Measurements from ENCODE around the gene BMPR1A. TPM values are rescaled to one million over a fixed set of nuclear protein-coding genes. Genes with fewer than 3 reads are reported as not detected.
A peak's percentile ranks its signal among the peaks of the same experiment; 100 is the strongest.

Gene BMPR1A
- total and polyA plus RNA-seq, 4 donors, result 38.1 to 84.0 (median 63.4) TPM

DNA sequence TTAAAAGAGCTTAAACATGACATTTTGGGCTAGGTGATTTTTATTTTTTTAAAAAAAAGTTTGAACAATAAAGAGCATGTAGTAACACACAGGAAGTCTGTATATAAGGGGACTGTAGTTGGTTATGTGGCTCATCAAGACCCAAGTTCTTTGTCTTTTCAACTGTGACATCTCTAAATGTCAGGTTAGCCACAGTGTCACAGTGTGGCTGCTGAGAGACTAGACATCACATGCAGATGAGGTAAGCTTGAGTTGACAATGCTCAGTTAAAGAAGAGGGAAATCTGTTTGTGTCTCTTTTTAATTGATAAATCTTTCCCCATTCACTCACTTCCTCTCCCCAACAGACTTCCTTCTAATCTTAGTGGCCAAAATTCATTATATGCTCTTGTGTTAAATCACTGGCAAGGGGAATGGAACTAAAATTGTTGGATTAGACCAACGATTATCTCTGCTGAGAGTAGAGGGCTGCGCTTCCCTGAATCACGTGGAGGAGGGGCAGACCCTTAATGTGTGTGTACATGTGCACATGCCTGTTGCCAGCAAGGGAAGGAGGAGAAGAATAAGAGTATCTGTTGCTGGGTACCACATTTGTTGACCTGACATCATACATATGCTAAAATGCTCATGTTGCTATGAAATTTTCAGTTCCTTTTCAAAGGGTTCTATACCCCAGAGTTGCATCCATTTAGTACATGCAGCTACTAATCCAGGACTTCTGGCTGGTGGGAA lies 122.7 kb downstream of the BMPR1A start:
- H3K9me3 ChIP-seq (ENCODE audit: control insufficient read depth, insufficient read depth, low read length), result no peaks in the 10 kb centered on the region
- no peak for DNase-seq (ENCODE audit: low read depth in 4 of 6, low spot score in 6 of 6)
- no peak overlapping the region for H3K4me3 ChIP-seq (ENCODE audit: low read depth, low read length)
- WGBS (ENCODE audit: insufficient coverage), result 68% methylated on average over 3 of the region's 3 CpGs
- no peaks in the 10 kb centered on the region for H3K4me1 ChIP-seq (ENCODE audit: control insufficient read depth, insufficient read depth, low read length)
- H3K36me3 ChIP-seq (ENCODE audit: control insufficient read depth, insufficient read depth, low read length), result peaks cover 10% of the 10 kb centered on the region
- H3K27me3 ChIP-seq (ENCODE audit: control insufficient read depth, insufficient read depth, low read length), result no peaks in the 10 kb centered on the region
- H3K27ac ChIP-seq (ENCODE audit: low read depth, low read length), result no peak overlapping the region

DNA sequence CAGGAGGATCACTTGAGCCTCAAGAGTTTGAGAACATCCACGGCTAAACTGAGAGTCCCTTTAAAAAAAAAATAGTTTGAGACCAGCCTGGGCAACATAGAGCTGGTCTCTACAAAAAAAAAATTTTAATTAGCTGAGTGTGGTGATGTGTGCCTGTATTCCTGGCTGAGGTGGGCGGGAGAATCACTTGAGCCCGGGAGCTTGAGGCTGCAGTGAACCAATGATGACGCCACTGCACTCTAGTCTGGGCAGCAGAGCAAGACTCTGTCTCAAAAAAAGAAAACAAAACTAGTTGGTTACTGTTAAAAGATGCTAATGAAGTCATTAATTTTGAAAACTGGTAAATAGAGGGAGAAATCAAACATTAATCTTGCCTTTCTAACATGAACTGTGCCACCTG lies 124.6 kb downstream of the BMPR1A start:
- H3K4me3 ChIP-seq (ENCODE audit: low read depth, low read length), result no peak overlapping the region
- no peak overlapping the region for H3K27ac ChIP-seq (ENCODE audit: low read depth, low read length)
- no peaks in the 10 kb centered on the region for H3K27me3 ChIP-seq (ENCODE audit: control insufficient read depth, insufficient read depth, low read length)
- WGBS (ENCODE audit: insufficient coverage), result 87% methylated on average over 4 of the region's 4 CpGs
- no peak for DNase-seq (ENCODE audit: low read depth in 4 of 6, low spot score in 6 of 6)
- no peaks in the 10 kb centered on the region for H3K4me1 ChIP-seq (ENCODE audit: control insufficient read depth, insufficient read depth, low read length)
- peaks cover 12% of the 10 kb centered on the region for H3K36me3 ChIP-seq (ENCODE audit: control insufficient read depth, insufficient read depth, low read length)
- no peaks in the 10 kb centered on the region for H3K9me3 ChIP-seq (ENCODE audit: control insufficient read depth, insufficient read depth, low read length)

DNA sequence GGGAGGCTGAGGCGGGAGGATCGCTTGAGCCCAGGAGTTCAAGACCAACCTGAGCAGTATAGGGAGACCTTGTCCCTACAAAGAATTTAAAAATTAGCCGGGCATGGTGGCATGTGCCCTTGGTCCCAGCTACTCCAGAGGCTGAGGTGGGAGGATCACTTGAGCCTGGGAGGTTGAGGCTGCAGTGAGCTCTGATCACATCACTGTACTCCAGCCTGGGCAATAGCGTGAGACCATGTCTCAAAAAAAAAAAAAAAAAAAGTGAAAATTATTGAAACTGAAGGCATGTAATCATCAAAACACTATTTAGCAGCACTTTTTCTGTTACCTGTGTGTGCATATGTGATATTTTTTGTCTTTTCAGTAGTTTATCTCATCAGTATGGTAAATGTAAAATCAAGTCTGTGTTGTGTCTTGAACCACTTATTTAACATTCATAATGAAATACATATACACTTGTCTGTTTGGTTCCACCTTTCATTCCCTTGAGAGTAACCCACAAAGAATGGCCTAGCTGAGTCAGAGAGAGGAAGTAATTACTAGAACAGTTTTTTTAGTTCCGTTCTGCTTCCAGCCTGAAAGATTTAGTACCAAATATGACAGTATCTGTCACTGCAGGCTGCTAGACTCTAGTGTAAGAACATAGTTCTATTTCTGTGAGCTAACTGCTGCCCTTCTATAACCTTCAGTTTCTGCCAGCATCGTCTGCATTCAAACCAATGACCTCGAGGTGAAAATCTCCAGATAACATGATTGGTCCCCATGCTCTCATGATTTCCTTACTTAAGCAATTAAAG lies 132.4 kb downstream of the BMPR1A start:
- Histone ChIP-seq H3K27me3 (ENCODE audit: control insufficient read depth, insufficient read depth, low read length) (no peaks in the 10 kb centered on the region), H3K36me3 (ENCODE audit: control insufficient read depth, insufficient read depth, low read length) (peaks cover 15% of the 10 kb centered on the region), H3K4me3 (ENCODE audit: low read depth, low read length) (no peak overlapping the region), H3K9me3 (ENCODE audit: control insufficient read depth, insufficient read depth, low read length) (no peaks in the 10 kb centered on the region), H3K27ac (ENCODE audit: low read depth, low read length) (no peak overlapping the region), H3K4me1 (ENCODE audit: control insufficient read depth, insufficient read depth, low read length) (no peaks in the 10 kb centered on the region)
- 92% methylated on average over 5 of the region's 7 CpGs for WGBS (ENCODE audit: insufficient coverage)
- DNase-seq (ENCODE audit: low read depth in 4 of 6, low spot score in 6 of 6), result no peak

DNA sequence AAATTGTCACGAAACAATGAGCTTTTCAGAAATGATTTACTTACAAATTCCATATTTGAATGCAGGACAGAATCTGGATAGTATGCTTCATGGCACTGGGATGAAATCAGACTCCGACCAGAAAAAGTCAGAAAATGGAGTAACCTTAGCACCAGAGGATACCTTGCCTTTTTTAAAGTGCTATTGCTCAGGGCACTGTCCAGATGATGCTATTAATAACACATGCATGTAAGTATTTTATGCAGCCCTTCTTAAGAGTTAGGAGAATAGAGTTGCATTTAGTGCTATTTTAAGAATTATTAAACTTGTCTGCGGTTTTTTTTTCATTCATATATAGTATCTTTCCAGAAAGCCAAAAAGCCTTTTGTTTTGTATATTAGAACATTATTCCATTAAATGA lies 133.6 kb downstream of the BMPR1A start:
- DNase-seq (ENCODE audit: low read depth in 4 of 6, low spot score in 6 of 6), result no peak
- no peak overlapping the region for H3K27ac ChIP-seq (ENCODE audit: low read depth, low read length)
- H3K4me1 ChIP-seq (ENCODE audit: control insufficient read depth, insufficient read depth, low read length), result no peaks in the 10 kb centered on the region
- H3K4me3 ChIP-seq (ENCODE audit: low read depth, low read length), result no peak overlapping the region
- no peaks in the 10 kb centered on the region for H3K27me3 ChIP-seq (ENCODE audit: control insufficient read depth, insufficient read depth, low read length)
- WGBS (ENCODE audit: insufficient coverage), result no CpG with 5 or more reads among the region's 3 CpGs
- peaks cover 10% of the 10 kb centered on the region for H3K36me3 ChIP-seq (ENCODE audit: control insufficient read depth, insufficient read depth, low read length)
- H3K9me3 ChIP-seq (ENCODE audit: control insufficient read depth, insufficient read depth, low read length), result no peaks in the 10 kb centered on the region

DNA sequence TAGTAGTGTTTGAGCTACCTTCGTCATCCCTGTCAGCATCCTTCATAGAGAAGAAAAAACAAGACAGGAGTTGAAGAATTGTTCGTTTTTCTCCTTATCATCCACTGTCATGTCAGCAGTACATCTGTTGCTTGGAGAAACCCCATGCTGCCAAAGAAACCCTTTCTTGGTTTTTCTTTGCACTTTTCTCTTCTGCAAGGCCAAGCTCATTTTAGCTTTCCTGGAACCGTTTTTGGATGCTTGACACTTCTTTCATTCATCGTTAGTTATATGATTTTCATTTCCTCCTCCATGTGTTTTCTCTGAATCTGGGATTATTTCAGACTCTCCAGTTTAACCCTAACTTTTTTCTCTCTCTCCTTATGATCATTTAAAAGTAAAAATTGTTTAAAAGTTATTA lies 142.1 kb downstream of the BMPR1A start:
- no peak overlapping the region for H3K27ac ChIP-seq (ENCODE audit: low read depth, low read length)
- peak in 1 of 6 donors; percentile 82 for DNase-seq (ENCODE audit: low read depth in 4 of 6, low spot score in 6 of 6)
- H3K9me3 ChIP-seq (ENCODE audit: control insufficient read depth, insufficient read depth, low read length), result peaks cover 1% of the 10 kb centered on the region
- no peak overlapping the region for H3K4me3 ChIP-seq (ENCODE audit: low read depth, low read length)
- H3K4me1 ChIP-seq (ENCODE audit: control insufficient read depth, insufficient read depth, low read length), result peaks cover 9% of the 10 kb centered on the region
- H3K36me3 ChIP-seq (ENCODE audit: control insufficient read depth, insufficient read depth, low read length), result peaks cover 8% of the 10 kb centered on the region
- H3K27me3 ChIP-seq (ENCODE audit: control insufficient read depth, insufficient read depth, low read length), result no peaks in the 10 kb centered on the region
- WGBS (ENCODE audit: insufficient coverage), result no CpG with 5 or more reads among the region's 4 CpGs

- DNase-seq (ENCODE audit: low read depth in 4 of 6, low spot score in 6 of 6), result peak in 4 of 6 donors; percentile 6 to 61 (median 34)
- 38% methylated on average over 1 of the region's 6 CpGs for WGBS (ENCODE audit: insufficient coverage)
These were observed 142.7 kb downstream of the BMPR1A start for GRCh38 chr10:86899132-86899531.

DNA sequence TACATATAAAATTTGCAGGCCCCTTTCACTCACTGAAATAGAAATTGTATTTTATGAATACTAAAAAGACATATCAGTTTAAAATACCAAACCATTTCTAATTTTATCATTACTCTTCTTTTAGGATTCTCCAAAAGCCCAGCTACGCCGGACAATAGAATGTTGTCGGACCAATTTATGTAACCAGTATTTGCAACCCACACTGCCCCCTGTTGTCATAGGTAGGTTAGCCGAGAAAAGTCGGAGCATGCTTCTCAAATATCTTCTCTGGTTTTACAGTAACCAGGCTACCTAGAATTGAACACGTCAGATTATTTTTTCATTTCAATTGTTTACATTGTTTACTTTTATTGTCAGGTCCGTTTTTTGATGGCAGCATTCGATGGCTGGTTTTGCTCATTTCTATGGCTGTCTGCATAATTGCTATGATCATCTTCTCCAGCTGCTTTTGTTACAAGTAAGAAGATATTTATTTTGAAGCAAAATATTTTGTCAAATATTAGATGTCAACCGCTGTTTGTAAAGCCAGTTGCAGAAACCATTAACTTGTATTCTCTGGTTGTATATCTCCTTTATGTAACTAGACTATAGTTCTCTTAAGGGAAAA lies 143.4 kb downstream of the BMPR1A start:
- H3K36me3 ChIP-seq (ENCODE audit: control insufficient read depth, insufficient read depth, low read length), result peaks cover 9% of the 10 kb centered on the region
- H3K9me3 ChIP-seq (ENCODE audit: control insufficient read depth, insufficient read depth, low read length), result peaks cover 1% of the 10 kb centered on the region
- H3K4me3 ChIP-seq (ENCODE audit: low read depth, low read length), result no peak overlapping the region
- peak; percentile 33 to 94 (median 66) for DNase-seq (ENCODE audit: low read depth in 4 of 6, low spot score in 6 of 6)
- H3K4me1 ChIP-seq (ENCODE audit: control insufficient read depth, insufficient read depth, low read length), result peaks cover 9% of the 10 kb centered on the region
- H3K27me3 ChIP-seq (ENCODE audit: control insufficient read depth, insufficient read depth, low read length), result no peaks in the 10 kb centered on the region
- peak overlapping the region; percentile 70 for H3K27ac ChIP-seq (ENCODE audit: low read depth, low read length)
- WGBS (ENCODE audit: insufficient coverage), result no CpG with 5 or more reads among the region's 9 CpGs

More at GRCh38 chr10:86899132-86899531, 142.7 kb downstream of the BMPR1A start:
- Histone ChIP-seq H3K9me3 (ENCODE audit: control insufficient read depth, insufficient read depth, low read length) (peaks cover 1% of the 10 kb centered on the region), H3K27ac (ENCODE audit: low read depth, low read length) (peak overlapping the region; percentile 70), H3K4me1 (ENCODE audit: control insufficient read depth, insufficient read depth, low read length) (peaks cover 9% of the 10 kb centered on the region), H3K4me3 (ENCODE audit: low read depth, low read length) (no peak overlapping the region), H3K27me3 (ENCODE audit: control insufficient read depth, insufficient read depth, low read length) (no peaks in the 10 kb centered on the region), H3K36me3 (ENCODE audit: control insufficient read depth, insufficient read depth, low read length) (peaks cover 9% of the 10 kb centered on the region)

DNA sequence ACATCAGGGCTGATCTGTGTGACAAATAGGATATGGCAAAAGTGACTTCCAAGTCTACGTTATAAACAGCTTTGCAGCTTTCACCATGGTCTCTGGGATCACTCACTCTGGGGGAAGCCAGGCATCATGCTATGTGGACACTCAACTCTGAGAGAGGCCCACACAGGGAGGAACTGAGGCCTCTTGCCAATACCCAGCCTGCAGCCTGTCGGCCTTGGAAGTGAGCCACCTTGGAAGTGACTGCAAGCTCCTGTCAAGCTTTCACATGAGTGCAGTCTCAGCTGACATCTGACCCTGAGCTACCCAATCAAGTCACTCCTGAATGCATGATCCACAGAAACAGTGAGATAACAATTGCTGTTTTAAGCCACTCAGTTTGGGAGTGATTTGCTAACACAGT lies 144.5 kb downstream of the BMPR1A start:
- Histone ChIP-seq H3K36me3 (ENCODE audit: control insufficient read depth, insufficient read depth, low read length) (peaks cover 7% of the 10 kb centered on the region), H3K27ac (ENCODE audit: low read depth, low read length) (peak overlapping the region; percentile 29), H3K4me1 (ENCODE audit: control insufficient read depth, insufficient read depth, low read length) (peaks cover 9% of the 10 kb centered on the region), H3K4me3 (ENCODE audit: low read depth, low read length) (no peak overlapping the region), H3K27me3 (ENCODE audit: control insufficient read depth, insufficient read depth, low read length) (no peaks in the 10 kb centered on the region), H3K9me3 (ENCODE audit: control insufficient read depth, insufficient read depth, low read length) (peaks cover 1% of the 10 kb centered on the region)
- 25% methylated on average over 2 of the region's 2 CpGs for WGBS (ENCODE audit: insufficient coverage)
- peak; percentile 57 to 92 (median 68) for DNase-seq (ENCODE audit: low read depth in 4 of 6, low spot score in 6 of 6)

DNA sequence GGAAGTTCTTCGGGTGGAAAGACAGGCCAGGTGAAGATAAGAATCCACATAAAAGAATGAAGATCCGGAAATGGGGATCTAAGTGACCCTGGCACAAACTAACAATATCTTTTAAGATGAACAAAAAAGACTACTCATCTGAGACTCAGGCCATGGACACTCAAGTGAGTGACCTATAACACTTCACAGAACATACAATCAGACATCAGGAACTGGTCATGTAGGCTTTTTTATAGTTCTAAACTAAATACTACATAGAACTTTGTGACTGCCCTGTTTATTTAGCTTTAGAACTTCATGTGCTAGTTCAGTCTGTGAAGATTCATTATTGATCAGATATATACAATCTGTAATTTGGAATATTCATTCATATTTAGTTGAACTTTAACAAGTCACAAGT lies 148.2 kb downstream of the BMPR1A start:
- WGBS (ENCODE audit: insufficient coverage), result no CpG with 5 or more reads among the region's 2 CpGs
- H3K4me1 ChIP-seq (ENCODE audit: control insufficient read depth, insufficient read depth, low read length), result peaks cover 6% of the 10 kb centered on the region
- no peak for DNase-seq (ENCODE audit: low read depth in 4 of 6, low spot score in 6 of 6)
- peaks cover 13% of the 10 kb centered on the region for H3K36me3 ChIP-seq (ENCODE audit: control insufficient read depth, insufficient read depth, low read length)
- no peak overlapping the region for H3K4me3 ChIP-seq (ENCODE audit: low read depth, low read length)
- H3K27me3 ChIP-seq (ENCODE audit: control insufficient read depth, insufficient read depth, low read length), result no peaks in the 10 kb centered on the region
- no peak overlapping the region for H3K27ac ChIP-seq (ENCODE audit: low read depth, low read length)
- H3K9me3 ChIP-seq (ENCODE audit: control insufficient read depth, insufficient read depth, low read length), result peaks cover 1% of the 10 kb centered on the region

All from spinal cord (tissue), 10 donors.